Lower leg skin (tissue), 4 donors: ENCODE results near the gene SFTPA2. TPM values are rescaled to one million over a fixed set of nuclear protein-coding genes. Genes with fewer than 3 reads are reported as not detected.
"Not testable (repeated sequence)": the region's sequence is repeated elsewhere in the genome, so short reads cannot be mapped to it uniquely, and the experiment has no call there.

Source experiments
- DNase-seq, 2 donors: peaks; one replicate each; pipeline ENCODE4 v3.0.0-alpha.2; 2019; ENCODE audit warnings: low spot score in 2 of 2
- H3K4me3 ChIP-seq: fragments of 200-600 bp; sonication (generic); 2 replicates; pipeline ENCODE4 v1.5.1; 2017; ENCODE audit warnings: mild to moderate bottlenecking, low read depth; ENCODE audit not compliant: poor library complexity, severe bottlenecking
- WGBS, 2 donors: methylation state at CpG; one replicate each; pipeline ENCODE4 v1.1.5; 2018; 5-methylcytosine and 5-hydroxymethylcytosine counted together
- intact Hi-C: fragments of 100-400 bp; cut with DNase I; formaldehyde crosslinking; loops from one replicate; pipeline ENCODE4 v1.15.0; 2023; ENCODE audit warnings: low total_unique reads
- total RNA-seq, 4 donors: library from RNA; depleted of rRNA; stranded (reverse); fragments of >200 nt; gene quantifications; one replicate each; pipeline ENCODE4 v1.1.0, GENCODE V29; 2016

Gene SFTPA2
- total RNA-seq, 4 donors from 2014 or later: not detected

GRCh38 chr10:79525049-79525710, 35.0 kb downstream of the SFTPA2 start:
- intact Hi-C loops, H3K4me3 ChIP-seq, DNase-seq: not testable (repeated sequence)
- 93% methylated on average over 7 of the region's 8 CpGs; no CpG with 5 or more reads in 1 of the 2 donors for WGBS, 2 donors

GRCh38 chr10:79523157-79523853, 36.9 kb downstream of the SFTPA2 start:
- WGBS, 2 donors: 79 to 91% methylated on average over 7 to 10 of the region's 13 CpGs
- H3K4me3 ChIP-seq, intact Hi-C loops, DNase-seq: not testable (repeated sequence)

- 93 to 94% methylated on average over 2 to 3 of the region's 4 CpGs for WGBS, 2 donors
- H3K4me3 ChIP-seq, DNase-seq, intact Hi-C loops: not testable (repeated sequence)
Observed at GRCh38 chr10:79522464-79522863, 37.7 kb downstream of the SFTPA2 start.

GRCh38 chr10:79521751-79522150, 38.5 kb downstream of the SFTPA2 start:
- 78 to 81% methylated on average over 6 of the region's 6 CpGs for WGBS, 2 donors
- H3K4me3 ChIP-seq, DNase-seq, intact Hi-C loops: not testable (repeated sequence)

DNA sequence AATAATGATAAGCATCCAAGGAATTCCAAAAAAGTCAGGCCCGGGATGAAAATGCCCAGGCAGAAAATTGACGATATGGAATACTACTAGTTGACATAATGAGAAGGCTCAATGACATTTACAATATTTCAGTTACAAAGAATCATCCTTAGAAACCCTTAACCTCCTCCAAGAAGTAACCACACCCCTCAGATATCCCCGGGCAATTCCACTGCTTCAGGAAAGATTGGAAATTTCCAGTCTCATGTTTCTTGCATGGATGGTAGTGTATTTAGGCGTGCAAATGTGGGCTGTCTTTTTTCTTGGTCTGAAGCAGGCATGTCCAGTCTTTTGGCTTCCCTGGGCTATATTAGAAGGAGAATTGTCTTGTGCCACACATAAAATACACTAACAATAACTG, 42.6 kb downstream of the SFTPA2 start:
- WGBS, 2 donors: 22 to 44% methylated on average over 3 of the region's 4 CpGs
- H3K4me3 ChIP-seq, DNase-seq, intact Hi-C loops: not testable (repeated sequence)

DNA sequence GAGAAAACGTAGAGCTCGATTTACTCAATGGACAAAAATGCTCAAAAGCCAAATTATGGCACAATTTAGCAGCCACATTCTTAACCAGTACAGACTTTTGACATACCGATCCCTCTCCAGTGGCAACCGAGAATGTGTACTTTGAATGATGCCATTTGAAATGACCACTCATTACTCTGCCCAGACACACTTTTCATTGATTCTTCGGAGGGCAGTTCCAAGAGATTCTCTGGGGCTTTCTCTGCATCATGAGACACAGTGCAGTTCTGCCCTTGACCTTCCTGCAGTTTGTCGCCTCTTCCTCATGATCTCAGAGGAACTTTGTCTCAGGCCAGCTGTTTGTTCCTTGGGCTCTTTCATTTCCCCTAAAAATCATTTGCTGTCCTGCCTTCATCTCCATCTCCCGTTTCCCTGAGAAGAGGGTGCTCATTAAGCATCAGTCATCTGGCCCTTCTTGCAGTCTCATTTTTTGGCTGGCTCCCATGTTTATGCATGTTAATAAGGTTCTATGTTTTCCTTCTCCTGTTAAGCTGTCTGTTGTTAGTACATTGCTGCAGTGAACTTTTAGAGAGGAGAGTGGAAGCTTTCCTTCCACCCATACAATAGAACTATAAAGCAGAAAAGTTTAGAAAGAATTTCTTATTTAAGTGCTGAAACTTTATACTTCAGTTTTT, 43.5 kb downstream of the SFTPA2 start:
- WGBS, 2 donors: 57 to 59% methylated on average over 6 to 7 of the region's 7 CpGs
- DNase-seq: not testable (repeated sequence)

GRCh38 chr10:79511891-79512583, 48.2 kb downstream of the SFTPA2 start, which contains the start of gene EIF5AL1:
Gene EIF5AL1, plus strand, starts transcription at chr10:79512533. Its CDS starts 117 bp downstream, at chr10:79512650.
- intact Hi-C loops, DNase-seq, H3K4me3 ChIP-seq: not testable (repeated sequence)
- WGBS, 2 donors: 72 to 96% methylated on average over 5 to 15 of the region's 17 CpGs

More for the DNA sequence above, 43.5 kb downstream of the SFTPA2 start:
- intact Hi-C loops, H3K4me3 ChIP-seq: not testable (repeated sequence)

- 80% methylated on average over 1 of the region's 5 CpGs for WGBS, 2 donors
- H3K4me3 ChIP-seq, DNase-seq, intact Hi-C loops: not testable (repeated sequence)
Observed at GRCh38 chr10:79509934-79510508, 50.2 kb downstream of the SFTPA2 start.

DNA sequence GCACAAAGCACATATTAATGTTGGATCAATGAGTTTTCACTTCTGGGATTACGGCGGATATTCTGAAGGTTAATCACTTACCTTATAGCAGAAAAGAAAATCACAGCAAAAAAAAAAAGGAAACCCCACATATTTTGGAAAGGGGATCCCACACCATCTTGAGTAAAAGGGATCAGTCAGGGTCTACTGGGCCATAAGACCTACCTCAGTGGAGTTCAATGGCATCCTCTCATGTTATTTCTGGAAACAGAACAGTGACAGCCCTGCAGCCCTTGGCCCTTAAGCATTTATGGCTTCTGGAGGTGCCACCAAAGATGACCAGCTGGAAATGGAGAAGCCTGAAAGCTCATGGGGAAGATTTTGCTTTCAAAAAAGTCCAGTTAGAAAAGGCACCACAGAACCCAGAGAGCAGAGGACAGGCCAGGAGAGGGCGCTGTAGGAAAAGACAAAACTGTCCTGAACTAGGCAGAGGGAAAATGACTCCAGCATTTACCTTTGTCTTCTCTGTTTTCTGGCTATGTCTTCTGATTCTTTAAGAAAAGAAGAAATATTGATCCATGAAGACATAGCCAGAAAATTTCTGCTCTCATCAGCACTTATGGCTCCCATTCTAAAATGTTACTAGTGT, 50.8 kb downstream of the SFTPA2 start:
- intact Hi-C loops, H3K4me3 ChIP-seq, DNase-seq: not testable (repeated sequence)
- 94 to 100% methylated on average over 2 of the region's 3 CpGs for WGBS, 2 donors

DNA sequence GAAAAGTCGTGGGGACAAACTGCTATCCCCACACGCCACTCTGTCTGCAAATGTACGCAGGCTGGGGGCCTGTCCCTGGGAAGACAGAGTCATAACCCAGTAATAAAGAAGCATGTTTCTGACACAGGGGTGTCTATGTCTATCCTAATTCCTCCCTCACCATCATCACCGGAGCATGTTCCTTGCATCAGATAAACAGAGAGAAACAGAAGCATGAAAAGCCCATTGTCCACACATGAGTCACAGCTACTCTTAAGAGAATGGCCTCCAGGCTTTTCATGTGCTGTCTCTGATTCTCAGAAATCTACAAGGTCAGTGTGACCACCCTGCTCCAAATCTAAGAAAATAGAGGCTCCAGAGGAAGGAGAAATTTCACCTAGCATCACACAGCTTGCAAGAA, 52.0 kb downstream of the SFTPA2 start:
- H3K4me3 ChIP-seq, intact Hi-C loops, DNase-seq: not testable (repeated sequence)
- WGBS, 2 donors: 80 to 87% methylated on average over 3 of the region's 4 CpGs
